Adrenal gland (tissue), 5 donors: Measurements from ENCODE around the gene CALM3.

Experiments
- POLR2A ChIP-seq, 2 donors: fragments of 450-650 bp; IDR thresholded peaks; one replicate each; pipeline ENCODE4 v1.6.1; 2017; ENCODE audit warnings: antibody characterized with exemption in 2 of 2, mild to moderate bottlenecking in 2 of 2, moderate library complexity in 1 of 2
- TF ChIP-seq, protein P1 (sequence below), 6 experiments: fragments of 450-650 bp in 4 of 6; fragments of 200-600 bp in 2 of 6; sonication (generic) in 1 of 6; IDR thresholded peaks; 1 replicate in 5 of 6; 2 replicates in 1 of 6; pipeline versions ENCODE4 v1.5.1 to v1.8.0; 2016 to 2021; ENCODE audit warnings: antibody characterized with exemption in 6 of 6, mild to moderate bottlenecking in 2 of 6, moderate library complexity in 1 of 6
- donor health status: DM: no; HTN: no; CAD: no.

DNA sequence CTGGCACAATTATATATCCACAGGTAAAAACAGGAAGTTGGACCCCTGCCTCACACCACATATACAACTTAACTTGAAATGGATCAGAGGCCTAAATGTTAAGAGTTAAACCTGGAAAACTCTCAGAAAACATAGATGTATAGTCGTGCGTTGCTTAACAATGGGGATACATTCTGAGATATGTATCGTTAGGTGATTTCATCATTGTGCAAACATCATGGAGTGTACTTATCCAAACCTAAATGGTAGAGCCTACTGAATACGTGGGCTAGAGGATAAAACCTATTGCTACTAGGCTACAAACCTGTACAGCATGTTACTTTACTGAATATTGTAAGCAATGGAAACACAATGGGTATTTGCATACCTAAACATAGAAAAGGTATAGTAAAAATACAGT is 14.8 kb upstream of the CALM3 start:
- TF ChIP-seq, protein P1, sequence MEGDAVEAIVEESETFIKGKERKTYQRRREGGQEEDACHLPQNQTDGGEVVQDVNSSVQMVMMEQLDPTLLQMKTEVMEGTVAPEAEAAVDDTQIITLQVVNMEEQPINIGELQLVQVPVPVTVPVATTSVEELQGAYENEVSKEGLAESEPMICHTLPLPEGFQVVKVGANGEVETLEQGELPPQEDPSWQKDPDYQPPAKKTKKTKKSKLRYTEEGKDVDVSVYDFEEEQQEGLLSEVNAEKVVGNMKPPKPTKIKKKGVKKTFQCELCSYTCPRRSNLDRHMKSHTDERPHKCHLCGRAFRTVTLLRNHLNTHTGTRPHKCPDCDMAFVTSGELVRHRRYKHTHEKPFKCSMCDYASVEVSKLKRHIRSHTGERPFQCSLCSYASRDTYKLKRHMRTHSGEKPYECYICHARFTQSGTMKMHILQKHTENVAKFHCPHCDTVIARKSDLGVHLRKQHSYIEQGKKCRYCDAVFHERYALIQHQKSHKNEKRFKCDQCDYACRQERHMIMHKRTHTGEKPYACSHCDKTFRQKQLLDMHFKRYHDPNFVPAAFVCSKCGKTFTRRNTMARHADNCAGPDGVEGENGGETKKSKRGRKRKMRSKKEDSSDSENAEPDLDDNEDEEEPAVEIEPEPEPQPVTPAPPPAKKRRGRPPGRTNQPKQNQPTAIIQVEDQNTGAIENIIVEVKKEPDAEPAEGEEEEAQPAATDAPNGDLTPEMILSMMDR (IDR thresholded peaks at IDR 0.05) = no peak
- TF ChIP-seq POLR2A (IDR thresholded peaks at IDR 0.05) = no peak
